ENCODE data around the gene NFIA. TPM values are rescaled to one million over a fixed set of nuclear protein-coding genes. Genes with fewer than 3 reads are reported as not detected.

Gene NFIA
- polyA plus RNA-seq, 3 donors = 14.4 to 14.7 (median 14.6) TPM

GRCh38 chr1:61181067-61182038 lies 99.0 kb downstream of the NFIA start:
- no peak for DNase-seq

- DNase-seq = no peak
Observed at GRCh38 chr1:61182049-61182448, 99.7 kb downstream of the NFIA start.

GRCh38 chr1:61182480-61182879 lies 100.1 kb downstream of the NFIA start:
- no peak for DNase-seq

- DNase-seq = peak; percentile 61
Observed at GRCh38 chr1:61183471-61184039, 101.2 kb downstream of the NFIA start.

- peak; percentile 87 for DNase-seq
Observed at GRCh38 chr1:61184040-61184713, 101.8 kb downstream of the NFIA start.

GRCh38 chr1:61184714-61185106 lies 102.3 kb downstream of the NFIA start:
- no peak for DNase-seq

GRCh38 chr1:61186753-61187152 lies 104.4 kb downstream of the NFIA start:
- DNase-seq = no peak

GRCh38 chr1:61187352-61188086 lies 105.2 kb downstream of the NFIA start:
- DNase-seq = no peak

GRCh38 chr1:61190153-61190552 lies 107.8 kb downstream of the NFIA start:
- no peak for DNase-seq

GRCh38 chr1:61190618-61191432 lies 108.5 kb downstream of the NFIA start:
- no peak for DNase-seq

- DNase-seq = no peak
Observed at GRCh38 chr1:61191433-61191720, 109.0 kb downstream of the NFIA start.

GRCh38 chr1:61192663-61193330 lies 110.4 kb downstream of the NFIA start:
- DNase-seq = no peak

GRCh38 chr1:61193808-61194207 lies 111.4 kb downstream of the NFIA start:
- no peak for DNase-seq

GRCh38 chr1:61198554-61198953 lies 116.2 kb downstream of the NFIA start:
- no peak for DNase-seq

- DNase-seq = no peak
Observed at GRCh38 chr1:61201035-61201434, 118.7 kb downstream of the NFIA start.

- no peak for DNase-seq
Observed at GRCh38 chr1:61202854-61203598, 120.7 kb downstream of the NFIA start.

GRCh38 chr1:61204528-61204927 lies 122.2 kb downstream of the NFIA start:
- DNase-seq = no peak

- no peak for DNase-seq
Observed at GRCh38 chr1:61207416-61207815, 125.1 kb downstream of the NFIA start.

- no peak for DNase-seq
Observed at GRCh38 chr1:61208172-61208571, 125.8 kb downstream of the NFIA start.

GRCh38 chr1:61208831-61209230 lies 126.5 kb downstream of the NFIA start:
- DNase-seq = no peak

All from renal pelvis (tissue), 4 donors.